GM12872 (cell line): ENCODE measurements around the gene CT45A9.
"Not testable (repeated sequence)": the region's sequence is repeated elsewhere in the genome, so short reads cannot be mapped to it uniquely, and the experiment has no call there.

Experiments used
- CTCF ChIP-seq: IDR thresholded peaks from 3 replicates; pipeline ENCODE4 v1.5.1; 2011; ENCODE audit warnings: low read depth, mild to moderate bottlenecking, low read length, moderate library complexity; ENCODE audit not compliant: insufficient read depth

CT45A9 gene

GRCh38 chrX:135854438-135854837 lies 17.2 kb downstream of the CT45A9 start, which contains the start of gene CT45A8:
CT45A8 (minus strand) TSS chrX:135854538; CDS start chrX:135850783, 3,755 bp downstream.
- not testable (repeated sequence) for TF ChIP-seq CTCF

- TF ChIP-seq CTCF: not testable (repeated sequence)
Observed at GRCh38 chrX:135837180-135837579, 34.4 kb downstream of the CT45A9 start, which contains the start of gene CT45A7. CT45A7 (minus strand) TSS chrX:135837280; CDS start chrX:135833533, 3,747 bp downstream.

GRCh38 chrX:135819912-135820311 lies 51.7 kb downstream of the CT45A9 start, which contains the start of gene CT45A2:
CT45A2 (minus strand) TSS chrX:135820012; CDS start chrX:135816265, 3,747 bp downstream.
- TF ChIP-seq CTCF: not testable (repeated sequence)
